ENCODE data around the gene RRP12. TPM values are rescaled to one million over a fixed set of nuclear protein-coding genes. Genes with fewer than 3 reads are reported as not detected.

The RRP12 gene
- total RNA-seq, 1 donor from 2014 or later, result 40.1 TPM

DNA sequence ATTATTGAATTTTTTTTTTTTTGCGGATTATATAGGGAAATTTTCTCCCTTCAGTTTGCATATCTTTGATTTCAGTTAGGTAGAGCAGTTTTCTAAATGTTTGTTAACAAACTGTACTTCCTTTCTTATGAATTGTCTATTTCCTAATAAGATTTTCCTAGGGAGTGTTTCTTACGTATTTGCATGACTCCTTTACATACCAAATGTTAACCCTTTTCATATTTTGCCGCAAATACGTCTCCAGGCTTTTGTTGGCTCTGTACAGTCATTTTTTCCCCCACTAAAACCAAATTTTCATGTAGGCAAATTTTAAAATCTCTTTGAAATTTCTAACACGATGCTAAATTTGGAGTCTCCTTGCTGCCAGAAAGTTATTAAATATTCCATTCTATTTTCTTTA is 64.7 kb downstream of the RRP12 start:
- intact Hi-C loops (cut with micrococcal nuclease), result loop anchor here (5.0 to 10.0 kb wide), 2 partner anchors 161 to 798 kb away; partner anchors contain the start of genes MMS19, R3HCC1L and UBTD1

DNA sequence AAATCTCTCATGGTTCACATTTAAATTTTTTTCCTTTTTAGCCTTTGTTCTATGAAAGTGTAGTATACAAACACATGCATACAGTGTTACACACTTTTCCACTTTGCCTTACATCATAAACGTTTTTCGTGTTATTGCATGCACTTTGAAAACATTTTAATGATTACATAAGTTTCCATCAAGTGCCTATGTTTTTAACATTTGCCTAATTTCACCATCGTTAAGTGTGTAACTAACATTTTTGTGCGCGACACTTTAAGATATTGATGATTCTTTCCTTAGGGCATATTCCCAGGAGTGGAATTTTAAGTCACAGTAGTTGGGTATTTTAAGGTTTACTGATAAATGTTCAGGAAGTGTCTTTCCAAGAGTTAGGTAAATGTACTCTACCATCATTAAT is 65.1 kb downstream of the RRP12 start:
- intact Hi-C loops (cut with micrococcal nuclease), result loop anchor here (5.0 to 10.0 kb wide), 2 partner anchors 161 to 799 kb away; partner anchors contain the start of genes MMS19, R3HCC1L and UBTD1

DNA sequence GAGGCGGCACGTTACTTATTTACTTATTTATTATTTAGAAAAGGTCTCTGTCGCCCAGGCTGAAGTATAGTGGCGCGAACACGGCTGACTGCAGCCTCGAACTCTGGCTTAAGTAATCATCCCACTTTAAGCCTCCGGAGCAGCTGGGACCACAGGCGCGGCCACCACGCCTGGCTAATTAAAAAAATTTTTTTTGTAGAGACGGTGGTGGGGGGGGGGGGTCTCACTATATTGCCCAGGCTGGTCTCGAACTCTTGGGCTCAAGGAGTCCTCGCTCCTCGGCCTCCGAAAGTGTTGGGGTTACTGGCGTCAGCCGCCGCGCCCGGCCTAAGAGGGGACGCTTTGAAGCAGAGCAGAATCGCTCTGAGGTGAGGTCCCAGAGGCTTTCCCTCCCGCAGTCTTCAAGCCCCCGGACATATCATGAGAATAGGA is 65.9 kb downstream of the RRP12 start:
- intact Hi-C loops (cut with micrococcal nuclease), result loop anchor here (2.0 to 10.0 kb wide), 3 partner anchors 66 to 800 kb away; partner anchors contain the start of genes MMS19, R3HCC1L, RRP12 and UBTD1

DNA sequence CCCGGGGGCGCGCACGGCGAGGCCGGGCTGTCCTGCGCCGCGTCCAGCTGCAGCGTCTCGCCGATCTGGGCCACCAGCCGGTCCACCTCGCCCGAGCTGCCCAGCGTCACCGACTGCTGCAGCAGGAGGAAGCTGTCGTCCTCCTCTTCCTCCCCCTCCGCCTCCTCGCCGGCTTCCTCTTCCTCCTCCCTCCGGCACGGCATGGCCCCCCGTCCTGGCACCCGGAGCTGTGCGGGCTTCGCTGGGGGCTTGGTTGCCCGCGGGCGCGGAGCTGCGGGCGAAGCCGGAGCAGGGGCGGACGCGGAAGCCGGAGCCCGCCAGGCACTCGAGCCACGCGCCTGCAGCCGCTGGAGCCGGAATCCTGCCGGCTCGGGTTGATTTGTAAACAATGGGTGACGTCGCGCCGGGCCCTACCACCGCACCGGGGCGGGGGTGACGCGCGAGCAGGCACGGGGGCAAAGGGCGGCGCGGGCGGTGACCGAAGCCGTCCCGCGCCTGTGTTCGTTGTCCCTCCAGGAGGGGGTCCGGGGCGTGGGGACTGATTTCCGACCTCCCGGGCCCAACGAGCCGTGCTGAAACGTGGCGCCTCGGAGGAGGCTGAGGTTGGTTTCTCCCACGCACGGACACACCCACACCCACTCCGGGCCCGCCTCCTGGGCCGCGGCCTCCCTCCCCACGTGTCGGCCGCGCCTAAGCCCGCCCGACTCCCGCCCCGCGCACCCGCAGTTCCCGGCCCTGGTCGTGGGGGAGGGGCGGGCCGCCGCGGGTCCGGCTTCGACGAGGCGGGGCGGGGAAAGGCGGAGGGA is 66.6 kb downstream of the RRP12 start, which contains the start of gene FRAT2:
Gene FRAT2 (minus strand): TSS at position 360 of the 806 bp plus-strand sequence. CDS start 157 bp downstream, at position 203.
- intact Hi-C loops (cut with micrococcal nuclease), result loop anchor here (1.0 to 10.0 kb wide), 7 partner anchors 15 to 800 kb away; partner anchors contain the start of genes ARHGAP19, FRAT1, LCOR and MMS19

- intact Hi-C loops (cut with micrococcal nuclease), result loop anchor here (1.0 to 10.0 kb wide), 6 partner anchors 14 to 801 kb away; partner anchors contain the start of genes ARHGAP19, FRAT1, LCOR and R3HCC1L
These were observed 67.4 kb downstream of the RRP12 start for GRCh38 chr10:97333601-97334369.

DNA sequence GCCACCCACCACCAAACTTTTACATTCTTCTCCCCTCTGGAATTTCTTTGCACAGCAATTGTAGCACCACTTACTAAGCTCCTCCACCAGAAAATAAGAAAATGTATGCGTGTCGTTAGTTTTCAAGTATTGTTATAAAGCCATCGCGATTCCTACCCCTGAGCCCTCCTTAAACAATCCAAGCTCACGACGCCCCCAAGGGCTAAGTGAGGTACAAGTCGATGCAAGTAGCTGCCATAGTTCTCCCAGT is 67.9 kb downstream of the RRP12 start:
- intact Hi-C loops (cut with micrococcal nuclease), result loop anchor here (5.0 to 10.0 kb wide), 3 partner anchors 56 to 802 kb away; partner anchors contain the start of genes LCOR and R3HCC1L

- intact Hi-C loops (cut with micrococcal nuclease), result loop anchor here (5.0 to 10.0 kb wide), 3 partner anchors 55 to 802 kb away; partner anchors contain the start of genes LCOR and R3HCC1L
These were observed 68.4 kb downstream of the RRP12 start for GRCh38 chr10:97332591-97333350.

- intact Hi-C loops (cut with micrococcal nuclease), result loop anchor here (5.0 to 10.0 kb wide), 3 partner anchors 54 to 804 kb away; partner anchors contain the start of genes LCOR and R3HCC1L
These were observed 69.9 kb downstream of the RRP12 start for GRCh38 chr10:97331153-97331703.

GRCh38 chr10:97329766-97330165 is 71.4 kb downstream of the RRP12 start:
- intact Hi-C loops (cut with micrococcal nuclease), result loop anchor here (5.0 to 10.0 kb wide), 3 partner anchors 52 to 805 kb away; partner anchors contain the start of genes LCOR and R3HCC1L

DNA sequence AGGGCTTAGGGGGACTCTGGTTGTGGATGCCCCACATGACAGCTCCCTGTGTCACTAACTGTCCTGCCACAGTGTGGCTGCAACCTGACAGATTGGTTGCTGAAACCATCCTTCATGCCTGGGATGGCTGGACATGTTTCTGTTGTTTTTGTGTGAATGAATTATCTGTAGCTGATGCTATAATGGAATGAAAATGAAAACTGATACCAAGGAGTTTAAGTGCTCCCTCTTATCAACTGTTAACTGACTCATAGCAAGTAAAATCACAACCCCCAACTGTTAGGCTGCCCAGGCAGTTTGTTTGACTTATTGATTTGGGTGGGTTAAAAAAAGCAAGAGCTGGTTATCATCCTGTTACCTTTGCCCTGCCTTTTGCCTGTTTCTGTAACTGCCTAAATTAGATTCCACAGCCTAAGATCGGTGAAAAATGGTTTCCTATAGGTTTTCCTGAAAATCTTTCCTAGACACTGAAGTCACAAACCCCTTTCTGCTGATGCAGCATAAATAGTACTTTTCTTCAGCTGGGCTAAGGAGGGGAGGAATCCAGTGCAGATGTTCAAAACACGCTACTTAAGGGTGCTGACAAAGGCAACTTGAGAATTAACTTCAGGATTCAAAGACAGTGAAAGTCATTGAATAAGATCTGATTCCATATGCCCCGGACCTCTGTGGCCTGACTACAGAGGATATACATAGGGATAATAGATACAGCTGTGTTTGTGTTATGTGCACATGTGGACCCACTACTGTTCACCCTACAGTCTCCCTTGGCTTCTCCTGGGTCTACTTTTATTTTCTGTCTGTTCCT is 72.3 kb downstream of the RRP12 start:
- intact Hi-C loops (cut with micrococcal nuclease), result no loop called here

- intact Hi-C loops (cut with micrococcal nuclease), result no loop called here
These were observed 73.5 kb downstream of the RRP12 start for GRCh38 chr10:97327348-97328294.

DNA sequence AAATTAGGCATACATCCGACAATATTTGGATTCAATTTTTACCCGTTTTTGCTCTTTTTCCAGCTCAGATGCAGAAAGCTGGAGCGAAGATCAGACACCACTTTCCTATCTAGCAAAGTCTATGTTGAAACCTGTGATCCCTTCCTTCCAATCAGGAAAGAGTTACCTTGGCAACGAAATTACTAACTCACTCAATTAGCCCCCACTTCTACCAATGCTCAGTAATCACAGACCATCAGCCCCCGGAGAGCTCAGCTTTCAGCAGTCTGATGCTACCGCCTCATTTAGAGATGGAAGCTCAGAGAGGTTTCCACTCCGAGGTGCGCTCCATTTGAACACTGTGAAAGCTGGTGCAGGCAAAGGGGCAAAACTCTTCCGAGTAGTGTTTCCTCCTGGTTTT is 75.4 kb downstream of the RRP12 start:
- intact Hi-C loops (cut with micrococcal nuclease), result no loop called here

- intact Hi-C loops (cut with micrococcal nuclease), result no loop called here
These were observed 77.6 kb downstream of the RRP12 start for GRCh38 chr10:97323501-97323900.

DNA sequence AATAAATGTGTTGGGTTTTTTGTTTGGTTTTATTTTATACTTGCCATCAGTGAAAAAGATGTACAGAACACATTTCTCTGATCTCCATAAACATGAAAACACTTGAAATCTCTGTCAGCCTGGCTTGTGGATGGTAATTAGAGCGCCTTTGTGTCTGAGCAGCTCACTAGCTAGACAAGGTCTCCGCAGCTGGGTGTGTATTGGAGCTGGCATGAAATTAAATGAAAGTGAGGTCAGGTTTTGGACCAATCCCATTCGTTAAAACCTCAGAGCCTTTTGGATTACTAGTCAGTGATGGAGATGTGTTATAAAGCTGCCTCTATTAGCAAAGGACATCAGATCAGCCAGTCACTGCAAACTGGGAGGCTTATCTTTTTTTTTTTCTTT is 79.3 kb downstream of the RRP12 start:
- intact Hi-C loops (cut with micrococcal nuclease), result no loop called here

- intact Hi-C loops (cut with micrococcal nuclease), result no loop called here
These were observed 79.9 kb downstream of the RRP12 start for GRCh38 chr10:97321032-97321803.

GRCh38 chr10:97320480-97321031 is 80.6 kb downstream of the RRP12 start:
- intact Hi-C loops (cut with micrococcal nuclease), result no loop called here
